GOT3 (cell line): Measurements from ENCODE around the gene ZNF367.
"Not testable (repeated sequence)": the region's sequence is repeated elsewhere in the genome, so short reads cannot be mapped to it uniquely, and the experiment has no call there.

ENCODE experiments used
- DNase-seq: peaks from one replicate; lab custom pipeline; 2025; ENCODE audit warnings: mixed read lengths; lab: John Stamatoyannopoulos, UW

Gene ZNF367

GRCh38 chr9:96362119-96362518 is 56.1 kb downstream of the ZNF367 start:
- not testable (repeated sequence) for DNase-seq

- no peak for DNase-seq
These were observed 56.5 kb downstream of the ZNF367 start for GRCh38 chr9:96361668-96362067.

GRCh38 chr9:96360976-96361375 is 57.2 kb downstream of the ZNF367 start:
- DNase-seq = no peak

GRCh38 chr9:96360523-96360922 is 57.6 kb downstream of the ZNF367 start:
- not testable (repeated sequence) for DNase-seq

- DNase-seq = no peak
These were observed 67.3 kb downstream of the ZNF367 start for GRCh38 chr9:96350866-96351265.

- DNase-seq = no peak
These were observed 69.9 kb downstream of the ZNF367 start for GRCh38 chr9:96348261-96348660.

GRCh38 chr9:96345551-96345950 is 72.6 kb downstream of the ZNF367 start:
- no peak for DNase-seq

- DNase-seq = no peak
These were observed 73.6 kb downstream of the ZNF367 start for GRCh38 chr9:96344458-96345180.

- no peak for DNase-seq
These were observed 74.4 kb downstream of the ZNF367 start for GRCh38 chr9:96343515-96344360.

- DNase-seq = no peak
These were observed 75.5 kb downstream of the ZNF367 start for GRCh38 chr9:96342571-96343245.

- no peak for DNase-seq
These were observed 77.5 kb downstream of the ZNF367 start for GRCh38 chr9:96340707-96341106.

GRCh38 chr9:96338299-96338698 is 79.9 kb downstream of the ZNF367 start:
- DNase-seq = no peak
